ENCODE data around the gene EPHB1. TPM values are rescaled to one million over a fixed set of nuclear protein-coding genes. Genes with fewer than 3 reads are reported as not detected.

The EPHB1 gene
- total RNA-seq = 1 to 10 TPM in 1 of 4 donors, under 1 TPM in 3; 0.16 to 1.5 (median 0.59) TPM

DNA sequence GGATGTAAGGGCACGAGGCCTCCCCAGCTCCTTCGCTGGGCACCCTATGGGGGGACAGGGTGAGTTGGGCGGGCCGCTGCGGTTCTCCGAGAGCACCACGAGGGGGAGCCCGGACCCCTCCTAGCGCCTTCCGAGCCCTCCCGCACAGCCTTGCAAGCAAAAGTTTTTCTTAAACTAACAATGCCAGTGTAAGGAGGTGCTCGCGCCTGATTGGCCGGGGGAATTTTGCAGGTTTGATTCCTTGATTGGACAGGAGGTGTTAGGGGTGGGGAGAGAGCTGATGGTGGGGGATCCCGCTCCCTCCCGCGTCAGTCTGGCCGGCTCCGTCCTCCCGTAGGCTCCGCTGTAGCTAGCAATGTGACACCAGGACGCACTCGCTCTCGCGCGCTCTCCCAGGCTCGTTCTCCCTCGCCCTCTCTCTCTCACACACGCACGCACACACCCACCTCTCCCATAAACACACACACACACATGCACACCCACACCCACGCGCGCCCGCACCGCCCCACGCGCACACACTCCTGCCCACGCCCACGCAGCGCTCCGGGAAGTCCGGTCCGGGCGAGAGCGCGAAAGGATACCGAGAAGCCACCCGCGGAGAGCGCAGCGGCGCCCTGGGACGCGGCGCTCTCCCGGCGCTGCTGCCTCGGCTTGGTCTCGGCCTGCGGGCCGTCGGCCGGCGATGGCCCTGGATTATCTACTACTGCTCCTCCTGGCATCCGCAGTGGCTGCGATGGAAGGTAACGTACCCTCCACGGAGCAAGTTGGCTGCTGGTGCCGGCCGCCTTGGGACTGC, at the start of gene EPHB1:
EPHB1 (plus strand) TSS at position 311 of the 796 bp plus-strand sequence.
- TF ChIP-seq, protein P1, sequence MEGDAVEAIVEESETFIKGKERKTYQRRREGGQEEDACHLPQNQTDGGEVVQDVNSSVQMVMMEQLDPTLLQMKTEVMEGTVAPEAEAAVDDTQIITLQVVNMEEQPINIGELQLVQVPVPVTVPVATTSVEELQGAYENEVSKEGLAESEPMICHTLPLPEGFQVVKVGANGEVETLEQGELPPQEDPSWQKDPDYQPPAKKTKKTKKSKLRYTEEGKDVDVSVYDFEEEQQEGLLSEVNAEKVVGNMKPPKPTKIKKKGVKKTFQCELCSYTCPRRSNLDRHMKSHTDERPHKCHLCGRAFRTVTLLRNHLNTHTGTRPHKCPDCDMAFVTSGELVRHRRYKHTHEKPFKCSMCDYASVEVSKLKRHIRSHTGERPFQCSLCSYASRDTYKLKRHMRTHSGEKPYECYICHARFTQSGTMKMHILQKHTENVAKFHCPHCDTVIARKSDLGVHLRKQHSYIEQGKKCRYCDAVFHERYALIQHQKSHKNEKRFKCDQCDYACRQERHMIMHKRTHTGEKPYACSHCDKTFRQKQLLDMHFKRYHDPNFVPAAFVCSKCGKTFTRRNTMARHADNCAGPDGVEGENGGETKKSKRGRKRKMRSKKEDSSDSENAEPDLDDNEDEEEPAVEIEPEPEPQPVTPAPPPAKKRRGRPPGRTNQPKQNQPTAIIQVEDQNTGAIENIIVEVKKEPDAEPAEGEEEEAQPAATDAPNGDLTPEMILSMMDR (IDR thresholded peaks at IDR 0.05; ENCODE audit: low read depth) = no peak

DNA sequence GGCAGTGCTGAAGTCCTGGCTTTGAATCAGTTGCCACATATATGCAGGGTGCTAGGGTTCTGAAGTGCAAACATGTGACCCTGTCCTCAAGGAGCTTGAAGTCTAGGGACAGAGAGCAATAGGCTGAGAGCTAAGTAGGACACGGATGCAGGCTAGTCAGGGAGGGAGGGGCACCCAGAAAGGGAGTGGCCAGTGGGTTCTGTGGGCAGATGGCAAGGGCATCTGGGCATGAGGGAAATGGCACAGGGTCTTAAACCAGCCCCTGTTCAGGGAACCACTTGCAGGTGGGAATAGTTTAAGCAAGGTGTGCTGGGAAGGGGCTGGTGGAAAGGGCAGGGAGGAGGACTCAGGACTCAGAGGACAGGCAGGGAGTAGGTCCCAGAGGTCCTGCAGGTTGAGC, 46.4 kb upstream of the EPHB1 start:
- TF ChIP-seq, protein P1 (IDR thresholded peaks at IDR 0.05; ENCODE audit: low read depth) = no peak

DNA sequence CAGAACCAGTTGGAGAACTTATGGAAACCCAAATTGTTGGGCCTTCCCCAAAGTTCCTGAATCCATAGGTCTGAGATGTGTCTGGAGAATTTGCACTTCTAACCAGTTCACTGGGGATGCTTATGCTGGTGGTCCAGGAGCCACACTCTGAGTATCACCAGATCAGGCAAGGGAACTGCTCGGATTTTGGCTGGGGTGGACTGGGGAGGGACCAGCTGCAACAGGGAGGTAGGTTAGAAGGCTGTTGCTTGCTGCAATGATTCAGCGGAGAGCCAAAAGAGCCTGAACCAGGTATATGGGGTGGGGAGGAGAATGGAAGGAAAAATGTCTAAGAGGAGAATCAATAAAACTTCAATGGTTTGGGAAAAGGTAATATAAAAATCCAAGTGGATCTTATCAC, 45.9 kb upstream of the EPHB1 start:
- TF ChIP-seq, protein P1 (IDR thresholded peaks at IDR 0.05; ENCODE audit: low read depth) = no peak

DNA sequence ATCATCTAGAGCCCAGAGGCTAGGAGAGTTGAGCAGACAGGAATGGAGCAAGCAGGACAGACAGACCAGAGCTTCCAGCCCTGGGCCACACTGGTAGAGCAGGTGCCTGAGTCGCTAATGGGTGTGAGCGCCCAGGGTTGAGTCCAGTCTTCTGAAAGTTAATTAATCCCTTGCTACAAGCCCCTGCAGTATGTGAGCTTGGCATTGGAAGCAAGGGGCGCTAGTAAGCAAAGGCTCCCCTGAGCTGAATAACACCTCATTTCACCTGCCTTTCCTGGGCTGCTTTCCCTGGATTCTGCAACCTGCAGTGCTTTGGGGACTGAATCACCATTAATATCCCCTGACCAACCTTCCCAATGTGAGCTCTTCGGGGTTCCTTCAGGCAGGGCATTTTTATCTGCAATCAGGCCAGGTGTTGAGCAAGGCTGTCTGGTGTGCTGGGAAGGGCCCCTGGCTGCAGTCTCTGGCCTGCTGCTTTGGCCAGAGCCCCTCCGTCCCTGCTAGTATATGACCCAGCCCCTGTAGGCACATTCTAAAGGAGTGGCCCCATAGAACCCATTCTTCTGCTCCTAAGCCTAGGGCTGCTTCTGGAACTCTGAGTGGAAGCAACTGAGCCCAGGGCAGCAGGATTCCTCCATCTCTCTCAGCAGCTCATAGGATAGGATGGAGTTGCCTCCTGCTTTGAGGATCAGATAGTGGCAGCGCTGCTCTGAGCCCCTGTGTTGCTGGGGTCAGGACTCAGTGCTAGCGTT, 45.1 kb upstream of the EPHB1 start:
- TF ChIP-seq, protein P1 (IDR thresholded peaks at IDR 0.05; ENCODE audit: low read depth) = no peak

DNA sequence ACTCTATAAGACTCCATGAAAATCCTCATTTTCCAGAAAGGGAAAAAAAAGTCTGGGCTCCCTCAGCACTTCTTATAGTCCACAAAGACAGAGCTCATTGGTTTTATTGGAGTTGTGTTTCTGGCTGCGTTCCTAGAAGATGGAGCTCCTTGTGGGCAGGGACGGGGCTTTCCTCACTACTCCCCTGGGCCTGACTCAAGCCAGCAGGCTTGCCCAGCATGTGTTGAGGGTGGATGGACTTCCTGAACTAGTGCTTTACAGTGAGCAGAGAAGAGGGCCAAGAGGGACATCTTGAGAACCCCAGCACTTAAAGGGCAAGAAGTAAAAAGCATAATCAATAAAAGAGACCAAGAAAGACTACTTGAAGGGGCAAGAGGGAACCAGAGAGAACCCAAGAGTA, 43.2 kb upstream of the EPHB1 start:
- TF ChIP-seq, protein P1 (IDR thresholded peaks at IDR 0.05; ENCODE audit: low read depth) = no peak

DNA sequence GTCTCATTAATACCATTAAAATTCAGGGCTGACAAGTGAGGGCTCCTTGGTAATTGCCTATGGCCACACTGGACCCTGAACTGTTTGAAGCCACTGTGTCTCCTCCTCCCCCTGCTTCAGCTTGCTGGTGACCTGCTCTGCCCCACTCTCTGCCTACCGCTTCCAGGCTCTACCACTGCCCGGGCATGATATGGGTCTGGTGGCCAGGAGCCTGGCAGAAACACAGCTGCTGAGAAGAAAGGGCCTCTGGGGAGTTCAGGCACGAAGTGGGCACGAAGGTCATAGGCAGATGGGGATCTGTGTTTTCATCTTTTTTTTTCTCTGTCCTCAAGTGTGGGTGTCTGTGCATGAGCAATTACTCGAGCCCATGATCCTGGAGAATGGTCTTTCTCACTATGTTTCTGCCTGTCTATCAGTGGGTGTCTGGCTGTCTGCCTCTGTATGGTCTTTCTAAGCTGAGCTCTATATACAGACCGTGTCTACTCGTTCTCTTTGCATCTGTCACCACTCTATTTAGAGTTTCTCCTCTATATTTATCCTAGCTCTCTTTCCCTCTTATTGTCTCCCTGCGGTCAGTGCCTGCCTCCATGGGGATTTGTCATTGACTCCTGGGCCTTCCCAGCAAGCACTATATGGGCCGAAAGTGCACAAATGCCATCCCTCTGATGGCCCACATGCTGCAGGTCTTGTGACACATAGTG, 42.1 kb upstream of the EPHB1 start:
- TF ChIP-seq, protein P1 (IDR thresholded peaks at IDR 0.05; ENCODE audit: low read depth) = no peak

Measured in subcutaneous adipose tissue (tissue), 4 donors.